GM18861 (cell line): Measurements from ENCODE around the gene BYSL.

Experiments used
- ATAC-seq: cut with Tn5 transposase; IDR thresholded peaks from one replicate; pipeline ENCODE4 v1.9.1; 2021; ENCODE audit not compliant: unreplicated experiment

Gene BYSL

GRCh38 chr6:41914869-41915530, 6.3 kb upstream of the BYSL start:
- ATAC-seq, result no peak

- ATAC-seq, result no peak
Observed at GRCh38 chr6:41917528-41917927, 3.8 kb upstream of the BYSL start.

GRCh38 chr6:41921712-41921998, 356 bp downstream of the BYSL start:
- no peak for ATAC-seq

GRCh38 chr6:41922154-41922553, 855 bp downstream of the BYSL start:
- no peak for ATAC-seq

- ATAC-seq, result no peak
Observed at GRCh38 chr6:41927253-41927652, 6.0 kb downstream of the BYSL start.

GRCh38 chr6:41929924-41930323, 8.6 kb downstream of the BYSL start:
- ATAC-seq, result no peak

GRCh38 chr6:41931792-41932191, 10.5 kb downstream of the BYSL start:
- no peak for ATAC-seq

GRCh38 chr6:41932378-41932777, 11.1 kb downstream of the BYSL start:
- no peak for ATAC-seq

GRCh38 chr6:41934278-41935192, 13.2 kb downstream of the BYSL start:
- ATAC-seq, result no peak

GRCh38 chr6:41935193-41935574, 13.9 kb downstream of the BYSL start:
- no peak for ATAC-seq

GRCh38 chr6:41935685-41936072, 14.4 kb downstream of the BYSL start:
- ATAC-seq, result no peak

GRCh38 chr6:41936073-41936837, 15.0 kb downstream of the BYSL start:
- ATAC-seq, result no peak

- no peak for ATAC-seq
Observed at GRCh38 chr6:41937472-41937860, 16.2 kb downstream of the BYSL start.

- no peak for ATAC-seq
Observed at GRCh38 chr6:41937861-41938574, 16.7 kb downstream of the BYSL start.

GRCh38 chr6:41938590-41939175, 17.4 kb downstream of the BYSL start:
- ATAC-seq, result no peak

GRCh38 chr6:41939176-41939847, 18.0 kb downstream of the BYSL start:
- no peak for ATAC-seq

GRCh38 chr6:41939848-41940758, 18.8 kb downstream of the BYSL start:
- ATAC-seq, result no peak

- ATAC-seq, result no peak
Observed at GRCh38 chr6:41940759-41941279, 19.5 kb downstream of the BYSL start.
